ENCODE measurements around the gene BMI1.

The BMI1 gene

GRCh38 chr10:22341926-22342196, 21.0 kb downstream of the BMI1 start:
- no peak for DNase-seq (ENCODE audit: low read depth in 1 of 2, low spot score in 1 of 2)
- no peak overlapping the region for H3K27ac ChIP-seq (replicated peaks)
- no peak overlapping the region for H3K4me3 ChIP-seq (replicated peaks; ENCODE audit: insufficient read depth, low read length)
- peaks cover 26% of the 10 kb centered on the region for H3K27me3 ChIP-seq (ENCODE audit: insufficient read depth, poor library complexity, severe bottlenecking)
- TF ChIP-seq REST (IDR thresholded peaks at IDR 0.05; ENCODE audit: insufficient replicate concordance, low read depth) (no peak), POLR2AphosphoS5 (IDR thresholded peaks at IDR 0.05; ENCODE audit: low read depth) (no peak), CTCF (IDR thresholded peaks at IDR 0.05; ENCODE audit: insufficient read depth, low read length) (no peak), SPI1 (IDR thresholded peaks at IDR 0.05; ENCODE audit: borderline replicate concordance, low read depth) (no peak), GABPA (IDR thresholded peaks at IDR 0.05; ENCODE audit: low read depth) (no peak)

GRCh38 chr10:22342421-22342820, 21.5 kb downstream of the BMI1 start:
- peaks cover 21% of the 10 kb centered on the region for H3K27me3 ChIP-seq (ENCODE audit: insufficient read depth, poor library complexity, severe bottlenecking)
- no peak overlapping the region for H3K27ac ChIP-seq (replicated peaks)
- H3K4me3 ChIP-seq (replicated peaks; ENCODE audit: insufficient read depth, low read length), result no peak overlapping the region
- no peak for DNase-seq (ENCODE audit: low read depth in 1 of 2, low spot score in 1 of 2)
- TF ChIP-seq REST (IDR thresholded peaks at IDR 0.05; ENCODE audit: insufficient replicate concordance, low read depth) (no peak), POLR2AphosphoS5 (IDR thresholded peaks at IDR 0.05; ENCODE audit: low read depth) (no peak), GABPA (IDR thresholded peaks at IDR 0.05; ENCODE audit: low read depth) (no peak), SPI1 (IDR thresholded peaks at IDR 0.05; ENCODE audit: borderline replicate concordance, low read depth) (no peak), CTCF (IDR thresholded peaks at IDR 0.05; ENCODE audit: insufficient read depth, low read length) (no peak)

GRCh38 chr10:22343731-22344130, 22.8 kb downstream of the BMI1 start:
- Histone ChIP-seq H3K27me3 (ENCODE audit: insufficient read depth, poor library complexity, severe bottlenecking) (peaks cover 16% of the 10 kb centered on the region), H3K4me3 (replicated peaks; ENCODE audit: insufficient read depth, low read length) (no peak overlapping the region), H3K27ac (replicated peaks) (no peak overlapping the region)
- DNase-seq (ENCODE audit: low read depth in 1 of 2, low spot score in 1 of 2), result no peak
- no peak for TF ChIP-seq POLR2AphosphoS5 (IDR thresholded peaks at IDR 0.05; ENCODE audit: low read depth)

- Histone ChIP-seq H3K4me3 (replicated peaks; ENCODE audit: insufficient read depth, low read length) (no peak overlapping the region), H3K27me3 (ENCODE audit: insufficient read depth, poor library complexity, severe bottlenecking) (peaks cover 14% of the 10 kb centered on the region), H3K27ac (replicated peaks) (no peak overlapping the region)
- TF ChIP-seq POLR2AphosphoS5 (IDR thresholded peaks at IDR 0.05; ENCODE audit: low read depth) (no peak), CTCF (IDR thresholded peaks at IDR 0.05; ENCODE audit: insufficient read depth, low read length) (no peak), REST (IDR thresholded peaks at IDR 0.05; ENCODE audit: insufficient replicate concordance, low read depth) (no peak), SPI1 (IDR thresholded peaks at IDR 0.05; ENCODE audit: borderline replicate concordance, low read depth) (no peak), GABPA (IDR thresholded peaks at IDR 0.05; ENCODE audit: low read depth) (no peak)
- no peak for DNase-seq (ENCODE audit: low read depth in 1 of 2, low spot score in 1 of 2)
Observed at GRCh38 chr10:22344249-22344648, 23.4 kb downstream of the BMI1 start.

Data from HL-60 (cell line).